ENCODE results near the gene EHMT1. TPM values are rescaled to one million over a fixed set of nuclear protein-coding genes. Genes with fewer than 3 reads are reported as not detected.
"Not testable (repeated sequence)": the region's sequence is repeated elsewhere in the genome, so short reads cannot be mapped to it uniquely, and the experiment has no call there.

EHMT1 gene
- total RNA-seq, 1 donor from 2014 or later, result 52.3 TPM

DNA sequence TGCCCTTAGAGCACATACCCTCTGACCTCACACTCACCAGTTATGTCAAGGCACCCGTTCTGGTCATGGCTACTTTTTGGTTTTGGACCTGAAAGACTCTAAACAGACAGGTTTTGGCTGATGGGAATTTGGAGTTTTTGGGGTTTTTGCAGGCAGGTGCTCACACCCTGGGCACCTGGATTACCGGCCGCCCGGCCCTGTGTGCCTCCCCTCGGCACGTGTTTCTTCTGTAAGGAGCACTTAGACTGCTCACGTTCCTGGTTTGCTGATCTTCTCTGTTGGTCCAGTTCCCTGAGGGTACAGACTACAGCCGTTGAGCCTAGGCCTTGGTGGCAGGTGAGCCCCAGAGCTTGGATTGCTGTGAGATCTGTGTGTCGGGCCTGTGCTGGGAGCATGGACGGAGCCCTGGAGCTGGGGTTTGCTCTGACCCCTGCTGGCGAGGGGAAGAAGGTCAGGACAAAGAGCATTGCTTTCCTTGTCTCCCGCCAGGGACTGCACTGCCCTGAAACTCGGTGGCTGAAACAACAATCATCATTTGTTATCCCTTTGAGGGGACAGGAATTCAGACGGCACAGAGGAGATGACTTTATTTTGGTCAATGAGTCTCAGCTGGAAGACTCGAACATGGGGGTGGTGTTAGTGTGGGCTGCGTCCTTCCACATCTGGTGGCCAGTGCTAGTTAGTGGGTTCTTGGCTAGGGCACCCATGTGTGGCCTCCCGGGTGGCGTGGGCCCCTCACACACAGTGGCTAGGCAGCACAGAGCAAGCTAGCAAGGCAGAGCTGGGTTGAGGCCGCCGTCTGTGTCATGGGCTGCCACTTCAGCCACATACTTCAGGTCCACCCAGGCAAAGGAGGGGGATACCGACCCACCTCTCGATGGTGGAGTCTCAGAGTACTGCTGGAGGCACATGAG is 76.4 kb downstream of the EHMT1 start:
- peak; percentile 11 for DNase-seq

DNA sequence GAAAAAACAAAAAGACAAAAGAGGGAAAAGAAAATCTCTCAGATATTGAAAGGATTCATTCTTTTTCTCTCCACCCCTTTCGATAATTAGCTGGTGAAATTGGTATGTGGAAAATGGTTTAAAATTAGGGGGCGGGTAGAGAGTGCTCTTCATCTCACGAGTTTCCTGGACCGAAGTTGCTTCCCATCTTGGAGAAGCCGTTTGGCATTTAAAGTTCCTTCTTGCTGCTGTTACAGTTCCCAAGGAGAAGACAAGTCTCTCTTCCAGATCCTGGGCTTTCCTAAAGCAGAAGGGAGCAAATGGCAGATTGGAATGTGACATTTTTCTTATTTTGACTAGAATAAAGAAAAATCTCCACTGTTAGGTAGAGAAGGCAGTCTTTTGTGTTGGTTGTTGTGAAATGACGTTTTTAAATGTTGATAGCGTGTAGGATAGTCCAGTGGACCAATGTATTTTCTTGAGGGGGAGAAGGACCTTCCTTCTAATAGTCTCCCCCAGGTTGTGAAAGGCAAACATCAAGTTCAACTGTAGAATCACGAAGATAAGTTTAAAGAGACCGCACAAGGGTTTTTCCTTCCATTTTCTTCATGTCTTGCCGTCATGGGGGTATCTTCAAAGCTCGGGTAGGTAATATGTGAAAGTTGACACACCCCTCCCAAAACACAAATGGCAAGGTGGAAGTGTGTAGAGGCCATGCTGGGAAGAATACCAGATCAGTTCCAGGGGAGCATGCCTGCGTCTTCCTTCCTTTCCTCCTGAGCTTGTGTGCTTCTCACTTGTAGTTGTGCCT is 77.5 kb downstream of the EHMT1 start:
- no peak for DNase-seq

DNA sequence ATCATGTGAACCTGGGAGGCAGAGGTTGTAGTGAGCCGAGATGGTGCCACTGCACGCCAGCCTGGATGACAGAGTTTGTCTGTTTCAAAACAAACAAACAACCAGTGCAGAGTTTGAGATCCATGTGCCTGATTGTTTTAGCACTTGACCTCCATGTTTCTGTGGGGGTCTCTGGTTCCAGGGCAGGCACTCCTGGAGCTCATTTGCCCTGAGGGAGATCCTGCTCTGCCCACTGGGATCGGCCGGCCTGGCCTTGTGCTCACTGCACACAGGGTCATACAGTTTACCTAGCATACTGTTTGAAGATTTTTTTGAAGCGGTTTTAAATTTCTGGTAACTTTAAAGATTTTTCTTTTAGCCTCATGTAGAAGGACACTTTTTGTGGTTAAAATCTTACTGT is 78.4 kb downstream of the EHMT1 start:
- DNase-seq, result no peak

DNA sequence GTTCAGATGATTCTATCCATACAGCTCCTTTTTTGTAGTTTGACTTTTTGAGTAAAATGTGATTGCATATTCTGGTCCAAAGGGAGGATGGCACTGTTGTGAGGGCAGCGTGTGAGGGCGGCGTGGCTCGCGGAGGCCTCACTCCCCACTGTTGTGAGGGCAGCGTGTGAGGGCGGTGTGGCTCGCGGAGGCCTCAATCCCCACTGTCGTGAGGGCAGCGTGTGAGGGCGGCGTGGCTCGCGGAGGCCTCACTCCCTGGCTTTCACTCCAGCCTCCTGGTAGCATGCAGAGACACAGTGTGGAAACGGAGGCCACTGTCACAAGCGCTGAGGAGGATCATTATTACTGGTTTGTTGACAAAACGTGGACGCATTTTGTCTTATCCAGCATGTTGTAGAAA is 79.0 kb downstream of the EHMT1 start:
- no peak for DNase-seq

DNA sequence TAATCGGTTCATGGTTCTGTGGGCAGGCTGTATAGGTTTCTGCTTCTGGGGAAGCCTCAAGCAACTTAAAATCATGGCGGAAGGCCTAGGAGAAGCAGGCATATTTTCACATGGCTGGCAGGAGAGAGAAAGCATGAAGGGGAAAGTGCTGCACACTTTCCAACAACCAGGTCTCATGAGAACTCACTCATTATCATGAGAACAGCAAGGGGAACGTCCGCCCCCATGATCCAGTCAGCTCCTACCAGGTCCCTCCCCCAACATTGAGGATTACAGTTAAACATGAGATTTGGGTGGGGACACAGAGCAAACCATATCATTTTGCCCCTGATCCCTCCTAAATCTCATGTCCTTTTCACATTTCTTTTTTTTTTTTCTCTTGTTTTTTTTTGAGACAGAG is 82.1 kb downstream of the EHMT1 start:
- DNase-seq, result no peak

DNA sequence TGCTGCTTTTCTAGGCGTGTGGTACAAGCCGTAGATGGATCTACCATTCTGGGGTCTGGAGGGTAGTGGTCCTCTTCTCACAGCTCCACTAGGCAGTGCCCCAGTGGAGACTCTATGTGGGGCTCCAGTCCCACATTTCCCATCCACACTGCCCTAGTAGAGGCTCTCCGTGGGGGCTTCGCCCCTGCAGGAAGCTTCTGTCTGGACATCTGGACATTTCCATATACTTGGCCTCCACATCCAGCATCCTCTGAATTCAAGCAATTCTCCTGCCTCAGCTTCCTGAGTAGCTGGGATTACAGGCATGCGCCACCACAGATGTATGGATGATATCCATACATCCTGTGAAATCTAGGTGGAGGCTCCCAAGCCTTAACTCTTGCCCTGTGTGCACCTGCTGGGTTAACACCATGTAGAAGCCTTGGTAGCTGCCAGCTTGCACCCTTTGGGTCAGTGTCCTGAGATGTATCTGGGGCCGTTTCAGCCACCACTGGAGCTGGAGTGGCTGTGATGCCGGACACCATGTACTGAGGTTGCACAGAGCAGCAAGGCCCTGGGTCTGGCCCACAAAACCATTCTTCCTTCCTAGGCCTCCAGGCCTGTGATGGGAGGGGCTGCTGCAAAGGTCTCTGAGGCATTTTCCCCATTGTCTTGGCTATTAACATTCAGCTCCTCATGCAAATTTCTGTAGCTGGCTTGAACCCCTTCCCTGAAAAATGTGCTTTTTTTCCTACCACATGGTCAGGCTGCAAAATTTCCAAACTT is 84.0 kb downstream of the EHMT1 start:
- no peak for DNase-seq

DNA sequence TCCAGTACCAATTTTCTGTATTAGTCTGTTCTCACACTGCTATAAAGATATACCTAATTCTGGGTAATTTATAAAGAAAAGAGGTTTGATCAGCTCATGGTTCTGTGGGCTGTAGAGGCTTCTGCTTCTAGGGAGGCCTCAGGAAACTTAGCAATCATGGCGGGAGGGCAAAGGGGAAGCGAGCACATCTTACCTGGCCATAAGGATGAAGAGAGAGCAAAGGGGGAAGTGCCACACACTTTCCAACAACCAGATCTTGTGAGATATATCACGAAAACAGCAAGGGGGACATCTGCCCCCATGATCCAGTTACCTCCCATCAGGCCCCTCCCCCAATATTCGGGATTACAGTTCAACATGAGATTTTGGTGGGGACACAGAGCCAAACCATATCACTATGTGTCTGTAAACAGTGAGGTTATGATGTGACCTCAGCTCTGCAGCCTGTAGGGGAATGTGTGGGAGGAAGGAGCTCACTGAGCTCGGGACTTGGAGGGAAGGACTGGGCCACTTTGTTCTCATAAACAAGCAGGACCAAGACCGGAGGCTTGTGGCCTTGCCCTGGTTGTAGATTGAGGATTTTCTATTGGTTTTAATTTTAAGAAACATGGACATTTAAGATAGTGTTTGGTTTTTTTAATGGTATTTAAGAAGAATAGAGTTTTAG is 85.2 kb downstream of the EHMT1 start:
- DNase-seq, result no peak

DNA sequence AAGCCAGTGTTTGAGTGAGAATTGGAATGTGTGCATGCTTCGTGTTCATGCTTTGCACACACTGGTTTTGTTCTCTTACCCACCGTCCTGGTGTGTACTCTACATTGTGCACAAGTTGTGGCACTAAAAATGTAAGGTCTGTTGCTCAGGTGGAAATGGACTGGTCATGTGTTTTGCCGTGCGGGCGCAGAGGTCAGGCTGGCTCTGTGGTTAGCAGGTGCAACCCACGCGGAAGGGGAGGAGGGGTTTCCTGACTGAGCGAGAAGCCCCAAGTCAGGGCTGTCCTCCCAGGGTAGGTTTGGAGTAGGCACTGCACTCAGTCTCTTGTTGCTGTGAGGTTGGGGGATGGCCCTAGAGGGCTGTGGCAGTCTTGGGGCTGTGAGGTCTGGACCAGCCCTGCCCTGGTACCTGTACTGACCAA is 86.6 kb downstream of the EHMT1 start:
- DNase-seq, result no peak

DNA sequence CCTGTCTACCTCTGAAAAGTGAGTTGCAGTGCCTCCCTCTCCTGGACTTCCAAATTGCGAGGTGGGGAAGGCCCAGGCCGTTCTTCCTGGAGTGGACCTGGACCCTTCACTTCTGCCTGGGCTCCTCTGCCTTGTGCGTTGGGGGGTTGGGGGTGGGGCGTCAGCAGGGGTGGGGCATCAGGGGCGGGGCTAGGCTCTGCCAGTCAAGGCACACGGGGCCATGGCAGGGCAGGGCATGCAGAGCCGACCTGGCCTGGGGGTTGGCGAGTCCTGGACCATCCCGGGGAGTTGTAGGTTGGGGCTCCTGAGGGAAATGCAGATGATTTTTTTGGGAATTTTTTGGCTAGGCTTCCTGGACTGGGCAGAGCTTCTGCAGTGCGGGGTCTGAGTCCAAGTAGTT is 87.1 kb downstream of the EHMT1 start:
- DNase-seq, result no peak

DNA sequence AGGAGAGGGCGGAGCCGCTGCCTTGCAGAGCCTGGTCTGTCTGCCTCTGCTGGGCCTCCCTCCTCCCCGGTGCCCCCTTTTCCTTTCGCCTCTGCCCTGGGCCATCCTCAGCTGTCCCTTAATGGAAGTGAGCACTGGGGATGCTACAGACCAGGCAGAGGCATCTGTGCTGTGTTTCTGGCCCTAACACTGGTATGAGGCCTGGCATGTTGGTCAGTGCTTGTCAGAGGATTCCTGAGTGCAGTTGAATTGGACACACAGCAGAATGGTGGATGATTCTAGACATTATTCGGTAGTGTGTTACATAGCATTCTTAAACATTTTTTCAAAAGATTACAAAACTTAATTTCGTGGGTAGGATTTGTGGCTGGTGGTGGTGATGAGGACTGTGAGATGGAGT is 88.6 kb downstream of the EHMT1 start:
- no peak for DNase-seq

DNA sequence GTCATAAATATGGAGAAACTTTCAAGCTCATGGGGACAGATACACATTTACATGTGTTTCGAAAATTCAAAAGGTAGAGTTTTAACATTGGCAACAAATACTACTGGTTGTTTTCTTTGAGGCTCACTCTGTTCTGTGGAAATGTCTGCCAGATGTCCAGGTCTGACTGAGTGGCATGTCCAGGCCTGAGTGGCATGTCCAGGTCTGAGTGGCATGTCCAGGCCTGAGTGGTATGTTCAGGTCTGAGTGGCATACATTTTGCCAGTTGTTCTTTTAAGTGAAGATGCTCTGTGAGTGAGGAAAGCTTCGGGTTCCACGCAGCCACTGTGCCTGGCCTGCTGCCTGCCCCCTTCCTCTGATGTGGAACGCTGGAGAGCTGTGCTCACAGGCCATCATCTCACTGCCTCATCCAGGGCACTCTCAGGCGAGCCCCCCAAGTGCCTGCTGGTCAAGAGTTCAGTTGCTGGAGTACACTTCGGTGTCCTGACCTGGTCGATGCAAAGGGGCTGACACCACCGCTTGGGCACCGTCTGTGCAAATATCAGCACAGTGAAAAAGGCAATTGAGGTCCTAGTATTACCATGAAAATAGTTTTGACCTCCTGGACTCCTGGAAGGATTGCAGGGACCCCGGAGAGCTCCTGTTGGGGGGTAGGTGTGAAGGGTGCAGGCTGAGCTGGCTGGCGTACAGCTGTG is 89.9 kb downstream of the EHMT1 start:
- no peak for DNase-seq

DNA sequence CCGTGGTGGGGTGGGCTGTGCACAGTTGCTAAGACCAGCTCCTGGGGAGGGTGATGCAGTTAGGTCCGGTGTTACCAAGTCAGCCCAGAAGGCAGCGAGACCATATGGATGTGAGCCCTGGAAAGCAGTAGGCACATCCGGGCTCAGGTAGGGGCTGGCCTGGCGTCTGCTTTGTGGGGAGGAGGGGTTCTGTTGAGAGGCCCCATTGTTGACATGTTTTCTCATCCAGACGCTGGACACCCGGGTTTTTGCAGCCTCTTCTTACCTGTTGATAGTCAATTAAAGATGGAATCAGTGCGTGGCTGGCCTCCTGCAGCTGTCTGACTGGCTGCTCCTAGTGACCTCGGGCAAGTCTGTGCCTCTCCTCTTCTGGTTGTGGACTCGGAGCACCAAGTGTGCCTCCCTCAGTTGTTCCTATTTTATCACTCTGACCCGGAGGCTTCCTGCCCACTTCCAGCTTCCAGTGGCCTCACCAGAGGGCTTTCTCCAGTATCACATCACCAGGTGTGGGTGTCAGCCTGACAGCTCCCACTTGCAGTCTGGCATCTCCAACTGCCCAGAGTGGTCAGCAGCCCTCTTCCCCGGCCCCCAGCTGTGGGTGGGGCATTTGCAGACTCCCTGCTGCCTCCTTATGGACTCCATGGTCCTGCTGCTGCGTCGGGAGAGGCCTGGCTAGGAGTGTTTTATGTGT is 90.8 kb downstream of the EHMT1 start:
- no peak for DNase-seq

DNA sequence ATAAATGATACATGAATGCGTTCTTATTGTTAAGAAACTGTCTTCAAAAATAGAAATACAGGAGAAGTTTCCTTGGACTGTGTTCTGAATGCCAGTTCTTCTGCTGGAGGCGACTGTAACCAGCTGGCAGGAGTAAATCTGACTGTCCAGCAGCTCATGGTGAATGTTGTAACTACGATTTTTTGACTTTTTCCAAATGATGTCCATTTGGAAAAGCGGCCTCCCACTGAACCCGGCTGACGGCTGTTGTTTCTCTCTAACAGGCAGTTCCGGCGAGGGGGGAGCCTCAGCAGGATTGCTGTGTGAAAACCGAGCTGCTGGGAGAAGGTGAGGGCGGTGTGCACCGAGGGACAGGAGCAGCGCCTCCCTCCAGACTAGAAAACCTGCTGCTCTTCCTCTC is 91.9 kb downstream of the EHMT1 start:
- DNase-seq, result no peak

DNA sequence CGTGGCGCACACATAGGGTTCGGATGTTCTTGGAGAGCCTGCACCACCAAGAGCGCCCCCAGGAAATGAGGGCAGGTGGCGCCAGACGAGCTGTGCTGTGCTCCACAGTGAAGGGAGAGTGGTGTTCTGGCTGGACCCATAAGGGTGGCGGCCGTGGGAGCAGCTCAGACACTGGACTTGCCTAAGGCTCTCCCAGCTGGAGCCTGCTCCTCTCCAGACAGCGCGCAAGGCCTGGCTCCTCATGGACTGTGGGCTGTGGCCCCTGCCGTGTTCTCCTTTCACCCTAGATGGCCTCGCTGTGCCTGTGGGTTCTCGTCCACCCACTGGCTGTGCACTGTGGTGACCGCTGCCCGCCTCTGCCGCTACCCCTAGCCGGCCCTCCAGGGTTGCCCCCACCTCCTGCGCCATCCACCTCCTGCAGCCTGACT is 92.9 kb downstream of the EHMT1 start:
- no peak for DNase-seq

DNA sequence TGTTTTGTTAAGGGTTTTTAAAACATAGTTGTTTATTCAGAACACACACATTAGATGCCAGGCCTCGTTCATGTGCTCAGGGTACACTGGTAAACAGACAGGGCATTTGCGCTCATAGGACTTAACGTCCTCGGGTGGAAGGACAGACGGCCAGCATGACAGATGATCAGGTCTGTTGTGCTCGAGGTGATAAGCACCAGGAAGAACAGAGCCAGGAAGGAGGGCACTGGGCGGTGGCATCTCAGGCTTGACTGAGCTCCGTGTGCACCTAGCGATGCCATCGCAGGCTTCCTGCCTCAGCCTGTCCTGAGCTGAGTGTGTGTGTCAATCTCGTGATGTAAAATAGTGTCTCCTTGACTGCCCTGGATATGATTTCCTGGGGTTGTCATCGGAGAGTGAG is 96.5 kb downstream of the EHMT1 start:
- no peak for DNase-seq

DNA sequence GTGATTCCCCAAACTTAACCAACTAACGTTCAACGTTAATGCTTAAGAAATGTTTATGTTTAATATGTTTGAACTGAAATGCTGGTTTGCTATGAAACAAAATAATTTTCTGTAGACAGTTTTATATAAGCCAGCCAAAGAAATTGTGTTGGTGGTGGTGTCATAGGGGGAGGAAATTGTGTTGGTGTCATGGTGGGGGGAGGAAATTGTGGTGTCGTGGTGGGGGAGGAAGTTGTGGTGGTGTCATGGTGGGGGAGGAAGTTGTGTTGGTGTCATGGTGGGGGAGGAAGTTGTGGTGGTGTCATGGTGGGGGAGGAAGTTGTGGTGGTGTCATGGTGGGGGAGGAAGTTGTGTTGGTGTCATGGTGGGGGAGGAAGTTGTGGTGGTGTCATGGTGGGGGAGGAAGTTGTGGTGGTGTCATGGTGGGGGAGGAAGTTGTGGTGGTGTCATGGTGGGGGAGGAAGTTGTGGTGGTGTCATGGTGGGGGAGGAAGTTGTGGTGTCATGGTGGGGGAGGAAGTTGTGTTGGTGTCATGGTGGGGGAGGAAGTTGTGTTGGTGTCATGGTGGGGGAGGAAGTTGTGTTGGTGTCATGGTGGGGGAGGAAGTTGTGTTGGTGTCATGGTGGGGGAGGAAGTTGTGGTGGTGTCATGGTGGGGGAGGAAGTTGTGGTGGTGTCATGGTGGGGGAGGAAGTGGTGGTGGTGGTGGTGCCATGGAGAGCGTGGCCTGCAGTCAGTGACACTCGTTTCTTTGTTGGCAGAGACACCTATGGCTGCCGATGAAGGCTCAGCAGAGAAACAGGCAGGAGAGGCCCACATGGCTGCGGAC is 97.3 kb downstream of the EHMT1 start:
- not testable (repeated sequence) for DNase-seq

DNA sequence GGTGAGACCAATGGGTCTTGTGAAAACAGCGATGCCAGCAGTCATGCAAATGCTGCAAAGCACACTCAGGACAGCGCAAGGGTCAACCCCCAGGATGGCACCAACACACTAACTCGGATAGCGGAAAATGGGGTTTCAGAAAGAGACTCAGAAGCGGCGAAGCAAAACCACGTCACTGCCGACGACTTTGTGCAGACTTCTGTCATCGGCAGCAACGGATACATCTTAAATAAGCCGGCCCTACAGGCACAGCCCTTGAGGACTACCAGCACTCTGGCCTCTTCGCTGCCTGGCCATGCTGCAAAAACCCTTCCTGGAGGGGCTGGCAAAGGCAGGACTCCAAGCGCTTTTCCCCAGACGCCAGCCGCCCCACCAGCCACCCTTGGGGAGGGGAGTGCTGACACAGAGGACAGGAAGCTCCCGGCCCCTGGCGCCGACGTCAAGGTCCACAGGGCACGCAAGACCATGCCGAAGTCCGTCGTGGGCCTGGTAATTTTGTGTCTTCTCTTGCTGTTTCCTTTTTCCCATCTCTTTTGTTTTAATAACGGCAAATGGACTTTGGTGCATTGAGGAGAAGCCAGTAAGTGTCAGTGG is 98.0 kb downstream of the EHMT1 start:
- DNase-seq, result no peak

DNA sequence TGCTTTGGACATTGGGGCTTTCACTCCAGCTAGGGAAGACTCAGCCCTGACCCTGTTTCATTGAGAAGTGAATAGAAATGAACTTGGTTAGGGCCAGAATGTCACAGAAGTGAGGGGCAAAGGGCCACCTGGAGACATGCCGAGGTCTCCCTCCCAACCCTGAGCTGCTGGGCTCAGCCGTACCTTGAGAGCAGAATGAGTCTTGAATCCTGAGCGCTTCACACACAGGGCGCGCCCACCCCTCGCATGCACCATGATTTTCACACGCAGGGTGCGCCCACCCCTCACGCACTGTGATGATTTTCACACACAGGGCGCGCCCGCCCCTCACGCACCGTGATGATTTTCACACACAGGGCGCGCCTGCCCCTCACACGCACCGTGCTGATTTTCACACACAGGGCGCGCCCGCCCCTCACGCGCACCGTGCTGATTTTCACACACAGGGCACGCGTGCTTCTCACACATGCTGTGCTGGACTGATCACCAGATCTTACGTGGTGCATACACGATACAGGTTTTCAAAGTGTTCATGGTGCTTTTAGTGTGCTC is 99.0 kb downstream of the EHMT1 start:
- no peak for DNase-seq

DNA sequence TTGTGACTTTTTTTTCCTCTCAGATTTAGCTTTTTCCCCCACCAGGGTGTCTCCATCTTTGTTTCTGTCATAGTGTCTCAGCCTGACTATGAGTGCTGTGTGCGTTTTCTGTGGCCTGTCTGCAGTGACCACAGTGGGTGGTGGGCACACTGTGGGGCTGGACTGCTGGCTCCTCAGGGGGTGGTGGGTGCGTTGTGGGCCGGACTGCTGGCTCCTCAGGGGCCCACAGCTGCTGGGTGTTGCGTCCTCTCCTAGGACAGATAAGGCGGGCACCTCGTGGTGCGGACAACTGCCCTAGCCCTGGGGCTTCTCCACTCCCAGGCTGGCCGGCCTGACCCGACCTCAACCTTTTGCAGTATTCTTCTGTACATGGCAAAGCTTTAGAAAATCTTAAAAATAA is 100.4 kb downstream of the EHMT1 start:
- no peak for DNase-seq
